CD8-positive, alpha-beta memory T cell (primary cell): ENCODE results near the gene RBM43. TPM values are rescaled to one million over a fixed set of nuclear protein-coding genes. Genes with fewer than 3 reads are reported as not detected.
A peak's percentile ranks its signal among the peaks of the same experiment; 100 is the strongest.

Source experiments
- CTCF ChIA-PET: fragments of 350-600 bp; sonication (Branson Sonifier 250); formaldehyde crosslinking; loops from one replicate; lab custom pipeline; 2021; ENCODE audit warnings: antibody characterized with exemption; lab: Charles Lee
- POLR2A ChIA-PET: fragments of 350-600 bp; sonication (Branson Sonifier 250); formaldehyde crosslinking; loops from one replicate; lab custom pipeline; 2021; ENCODE audit warnings: antibody characterized with exemption; lab: Charles Lee
- DNase-seq, 5 donors: peaks; one replicate each; pipeline versions ENCODE4 v3.0.0 to v3.0.0-alpha.2; 2020 to 2022; ENCODE audit warnings: mixed read lengths in 1 of 5
- H3K27ac ChIP-seq: one replicate; pipeline ENCODE4 v1.7.0; 2013; ENCODE audit warnings: low read depth, mild to moderate bottlenecking, low read length, moderate library complexity
- H3K27me3 ChIP-seq: 2 replicates; pipeline ENCODE4 v1.7.0; 2013; ENCODE audit warnings: low read length, mild to moderate bottlenecking; ENCODE audit not compliant: insufficient read depth, poor library complexity, severe bottlenecking
- H3K36me3 ChIP-seq: 2 replicates; pipeline ENCODE4 v1.7.0; 2013; ENCODE audit warnings: mild to moderate bottlenecking, low read length, moderate library complexity; ENCODE audit not compliant: insufficient read depth
- H3K4me1 ChIP-seq: 2 replicates; pipeline ENCODE4 v1.7.0; 2013; ENCODE audit warnings: mild to moderate bottlenecking, low read length, moderate library complexity; ENCODE audit not compliant: insufficient read depth
- H3K4me3 ChIP-seq: 2 replicates; pipeline ENCODE4 v1.7.0; 2013; ENCODE audit warnings: mild to moderate bottlenecking, low read length
- H3K9me3 ChIP-seq: 2 replicates; pipeline ENCODE4 v1.7.0; 2013; ENCODE audit warnings: mild to moderate bottlenecking, low read length
- H3K27ac Mint-ChIP-seq, 8 donors: one replicate each; pipeline ENCODE4 v1.8.0; 2020 to 2021; ENCODE audit warnings: mixed read lengths in 8 of 8, mild to moderate bottlenecking in 6 of 8, inconsistent platforms in 3 of 8, moderate library complexity in 3 of 8
- H3K27me3 Mint-ChIP-seq, 2 donors: one replicate each; pipeline ENCODE4 v1.8.0; 2020 to 2021; ENCODE audit warnings: mixed read lengths in 2 of 2, mild to moderate bottlenecking in 1 of 2, moderate library complexity in 1 of 2
- H3K36me3 Mint-ChIP-seq, 3 donors: one replicate each; pipeline ENCODE4 v1.8.0; 2020 to 2021; ENCODE audit warnings: mixed read lengths in 3 of 3, inconsistent platforms in 1 of 3, mild to moderate bottlenecking in 1 of 3
- H3K4me1 Mint-ChIP-seq, 3 donors: one replicate each; pipeline ENCODE4 v1.8.0; 2020 to 2021; ENCODE audit warnings: mixed read lengths in 3 of 3, inconsistent platforms in 1 of 3, mild to moderate bottlenecking in 1 of 3
- H3K4me3 Mint-ChIP-seq, 7 donors: one replicate each; pipeline ENCODE4 v1.8.0; 2020 to 2021; ENCODE audit warnings: mixed read lengths in 7 of 7, mild to moderate bottlenecking in 6 of 7, moderate library complexity in 4 of 7, inconsistent platforms in 2 of 7
- H3K9me3 Mint-ChIP-seq, 5 donors: one replicate each; pipeline ENCODE4 v1.8.0; 2020 to 2022; ENCODE audit warnings: mixed read lengths in 5 of 5, mild to moderate bottlenecking in 3 of 5, moderate library complexity in 2 of 5, inconsistent platforms in 1 of 5
- polyA plus RNA-seq: library from polyadenylated mRNA; unstranded; fragments of 300-500 nt; fragmentation: Illumina TruSeq; gene quantifications from one replicate; pipeline ENCODE4 v1.2.3, GENCODE V29; 2021
- total RNA-seq, 2 experiments: library from RNA; stranded (reverse); gene quantifications; one replicate each; pipeline ENCODE4 v1.2.3, GENCODE V29; 2021

RBM43 gene
- total and polyA plus RNA-seq, 3 experiments from 2014 or later: 2.8 to 5.0 (median 3.4) TPM

DNA sequence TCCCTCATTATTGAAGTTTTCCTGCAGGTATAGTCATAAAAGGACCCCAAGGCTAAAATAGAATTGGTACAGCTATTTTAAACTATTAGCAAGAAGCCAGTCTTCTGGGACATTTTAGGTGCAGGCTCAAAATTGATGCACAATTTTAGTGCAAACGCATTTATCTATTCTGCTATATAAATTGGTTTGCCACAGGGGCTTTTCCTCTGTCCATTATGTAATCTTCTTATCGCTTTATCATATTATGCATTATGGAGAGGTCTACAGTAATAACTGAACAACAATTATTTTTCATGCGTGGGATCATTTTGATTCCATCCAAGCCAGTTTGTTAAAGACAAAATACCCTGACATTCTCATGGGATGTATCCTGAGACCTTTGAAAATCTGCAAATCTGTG is 54.6 kb downstream of the RBM43 start:
- no peaks in the 10 kb centered on the region for H3K36me3 Mint-ChIP-seq
- H3K27ac Mint-ChIP-seq: no peak overlapping the region
- Histone ChIP-seq H3K9me3 (no peaks in the 10 kb centered on the region), H3K27me3 (no peaks in the 10 kb centered on the region), H3K4me3 (no peak overlapping the region), H3K36me3 (no peaks in the 10 kb centered on the region), H3K4me1 (no peaks in the 10 kb centered on the region), H3K27ac (no peak overlapping the region)
- no peak overlapping the region for H3K4me3 Mint-ChIP-seq
- H3K9me3 Mint-ChIP-seq: no peaks in the 10 kb centered on the region
- POLR2A ChIA-PET: no interaction called here
- no peak for DNase-seq
- CTCF ChIA-PET: no interaction called here
- H3K27me3 Mint-ChIP-seq: peaks cover 2 to 25% of the 10 kb centered on the region in 2 donors
- no peaks in the 10 kb centered on the region for H3K4me1 Mint-ChIP-seq

DNA sequence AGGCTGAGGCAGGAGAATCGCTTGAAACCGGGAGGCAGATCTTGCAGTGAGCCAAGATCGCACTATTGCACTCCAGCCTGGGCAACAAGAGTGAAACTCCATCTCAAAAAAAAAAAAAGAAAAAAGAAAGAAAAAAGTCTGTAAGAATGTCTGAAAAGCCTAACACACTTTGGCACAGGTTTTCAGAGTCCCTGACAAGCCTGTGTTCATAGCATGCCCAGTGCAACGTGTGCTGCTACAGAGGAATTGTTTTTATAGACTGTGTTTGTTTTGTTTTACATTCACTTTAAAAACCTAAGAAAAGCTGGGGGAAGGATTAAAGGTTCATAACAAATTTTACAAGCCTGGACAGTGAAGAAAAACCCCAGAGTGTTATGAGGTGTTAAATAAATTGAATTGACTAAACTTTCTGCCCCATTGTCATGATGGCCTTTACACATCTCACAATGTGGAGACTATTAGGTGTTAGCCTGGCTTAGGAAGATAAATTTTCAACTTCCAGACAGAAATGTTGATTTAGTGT is 55.2 kb downstream of the RBM43 start:
- Histone ChIP-seq H3K27ac (no peak overlapping the region), H3K4me1 (no peaks in the 10 kb centered on the region), H3K9me3 (no peaks in the 10 kb centered on the region), H3K36me3 (no peaks in the 10 kb centered on the region), H3K27me3 (no peaks in the 10 kb centered on the region), H3K4me3 (no peak overlapping the region)
- Mint-ChIP-seq H3K9me3 (no peaks in the 10 kb centered on the region), H3K4me3 (no peak overlapping the region), H3K27me3 (peaks cover 1 to 25% of the 10 kb centered on the region in 2 donors), H3K27ac (no peak overlapping the region), H3K36me3 (no peaks in the 10 kb centered on the region), H3K4me1 (no peaks in the 10 kb centered on the region)
- POLR2A ChIA-PET: no interaction called here
- DNase-seq: no peak
- CTCF ChIA-PET: no interaction called here

DNA sequence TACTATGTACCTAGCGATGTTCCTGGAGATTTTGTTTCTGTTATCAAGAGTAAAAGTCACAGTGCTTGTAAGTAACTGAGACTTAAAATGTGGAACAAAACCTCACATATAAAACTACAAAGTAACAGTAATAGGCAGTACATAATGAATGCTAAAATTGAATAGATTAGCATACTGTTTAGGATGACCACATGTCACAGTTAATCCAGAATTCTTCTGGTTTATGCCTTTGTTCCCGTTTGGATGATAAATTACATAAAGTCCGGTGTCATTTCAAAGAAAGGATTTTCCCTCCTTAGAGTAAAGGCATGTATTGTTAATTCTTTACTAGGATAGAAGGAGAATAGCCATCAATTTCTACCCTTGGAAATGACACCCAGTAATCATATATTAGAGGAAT is 56.1 kb downstream of the RBM43 start:
- no peak overlapping the region for H3K27ac Mint-ChIP-seq
- no peak for DNase-seq
- Histone ChIP-seq H3K9me3 (no peaks in the 10 kb centered on the region), H3K4me1 (no peaks in the 10 kb centered on the region), H3K4me3 (no peak overlapping the region), H3K36me3 (no peaks in the 10 kb centered on the region), H3K27me3 (no peaks in the 10 kb centered on the region), H3K27ac (no peak overlapping the region)
- H3K27me3 Mint-ChIP-seq: peaks cover 1 to 25% of the 10 kb centered on the region in 2 donors
- ChIA-PET CTCF (no interaction called here), POLR2A (no interaction called here)
- H3K9me3 Mint-ChIP-seq: no peaks in the 10 kb centered on the region
- H3K36me3 Mint-ChIP-seq: no peaks in the 10 kb centered on the region
- no peak overlapping the region for H3K4me3 Mint-ChIP-seq
- peaks cover 1 to 2% (median 2%) of the 10 kb centered on the region in 3 donors for H3K4me1 Mint-ChIP-seq

DNA sequence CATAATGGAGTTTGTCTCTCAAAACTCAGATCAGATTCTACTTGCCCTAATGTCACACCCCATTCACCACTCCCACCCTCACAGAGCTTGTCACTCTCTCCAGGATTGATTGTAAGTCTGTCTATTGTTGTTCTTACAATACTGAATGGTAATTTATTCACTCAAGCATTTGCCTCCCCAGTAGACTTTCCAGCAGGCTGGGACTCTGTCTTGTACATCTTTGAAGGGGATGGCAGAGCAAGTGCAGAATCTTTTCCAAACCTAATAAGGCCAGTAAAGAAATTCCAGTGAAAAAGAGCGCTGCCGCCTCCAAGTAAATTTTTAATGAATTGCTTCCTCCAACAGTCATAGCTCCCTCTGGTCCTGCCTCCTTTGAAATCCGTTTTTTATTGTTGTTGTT is 56.9 kb downstream of the RBM43 start:
- Mint-ChIP-seq H3K4me3 (no peak overlapping the region), H3K9me3 (no peaks in the 10 kb centered on the region), H3K27me3 (peaks cover 1 to 21% of the 10 kb centered on the region in 2 donors), H3K36me3 (no peaks in the 10 kb centered on the region), H3K27ac (peak overlapping the region in 1 of 8 donors; percentile 6), H3K4me1 (peaks cover 1 to 5% (median 5%) of the 10 kb centered on the region in 3 donors)
- ChIA-PET POLR2A (no interaction called here), CTCF (no interaction called here)
- no peaks in the 10 kb centered on the region for H3K9me3 ChIP-seq
- no peaks in the 10 kb centered on the region for H3K36me3 ChIP-seq
- H3K27me3 ChIP-seq: no peaks in the 10 kb centered on the region
- H3K27ac ChIP-seq: no peak overlapping the region
- no peaks in the 10 kb centered on the region for H3K4me1 ChIP-seq
- no peak for DNase-seq
- H3K4me3 ChIP-seq: no peak overlapping the region

DNA sequence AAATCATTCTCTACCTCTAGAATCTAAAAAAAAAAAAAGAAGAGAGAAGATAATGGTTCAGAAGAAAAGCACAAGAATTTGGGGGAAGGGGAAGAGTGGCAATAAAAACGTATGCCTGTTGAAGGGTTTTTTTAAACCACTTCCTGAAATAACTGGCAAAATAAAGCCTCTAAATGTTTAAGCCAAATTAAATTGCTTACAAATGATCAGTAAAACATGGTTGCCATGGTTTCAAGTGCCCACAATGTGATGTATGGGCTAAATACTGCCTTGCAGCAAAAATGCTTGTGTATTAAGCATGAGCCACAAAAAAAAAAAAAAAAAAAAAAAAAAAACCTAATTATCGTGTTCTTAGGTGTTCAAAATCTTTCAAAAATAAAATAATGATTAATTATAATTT is 60.8 kb downstream of the RBM43 start:
- Mint-ChIP-seq H3K27ac (no peak overlapping the region), H3K4me3 (no peak overlapping the region), H3K9me3 (no peaks in the 10 kb centered on the region), H3K27me3 (peaks cover 4 to 29% of the 10 kb centered on the region in 2 donors), H3K4me1 (peaks cover 1 to 5% (median 5%) of the 10 kb centered on the region in 3 donors), H3K36me3 (no peaks in the 10 kb centered on the region)
- Histone ChIP-seq H3K27me3 (no peaks in the 10 kb centered on the region), H3K9me3 (no peaks in the 10 kb centered on the region), H3K36me3 (no peaks in the 10 kb centered on the region), H3K4me3 (no peak overlapping the region), H3K4me1 (no peaks in the 10 kb centered on the region), H3K27ac (no peak overlapping the region)
- no peak for DNase-seq
- CTCF ChIA-PET: no interaction called here
- POLR2A ChIA-PET: no interaction called here

DNA sequence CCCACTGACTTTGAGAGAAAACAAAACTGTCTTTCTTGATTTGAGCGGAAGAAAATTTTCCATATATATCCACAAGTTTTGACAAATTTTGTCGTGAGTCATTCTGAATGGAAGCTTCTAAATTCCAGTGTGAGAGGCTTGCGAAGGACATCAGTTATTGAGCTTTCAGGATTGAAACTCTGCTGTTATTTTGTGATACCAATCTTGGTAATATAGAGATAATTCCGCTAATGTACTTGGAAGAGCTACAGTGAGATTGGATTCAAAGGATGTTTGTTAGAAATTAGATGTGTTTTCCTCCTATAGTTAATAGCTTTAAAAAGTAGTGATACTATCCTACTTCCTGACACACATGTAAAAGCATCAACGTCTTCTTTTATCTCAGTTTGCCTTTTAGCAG is 61.4 kb downstream of the RBM43 start:
- peaks cover 5 to 32% of the 10 kb centered on the region in 2 donors for H3K27me3 Mint-ChIP-seq
- no peak overlapping the region for H3K4me3 ChIP-seq
- ChIA-PET POLR2A (no interaction called here), CTCF (no interaction called here)
- H3K36me3 Mint-ChIP-seq: no peaks in the 10 kb centered on the region
- H3K9me3 ChIP-seq: no peaks in the 10 kb centered on the region
- peaks cover 1 to 5% (median 5%) of the 10 kb centered on the region in 3 donors for H3K4me1 Mint-ChIP-seq
- no peak overlapping the region for H3K4me3 Mint-ChIP-seq
- DNase-seq: no peak
- no peaks in the 10 kb centered on the region for H3K36me3 ChIP-seq
- no peaks in the 10 kb centered on the region for H3K9me3 Mint-ChIP-seq
- H3K4me1 ChIP-seq: no peaks in the 10 kb centered on the region
- H3K27me3 ChIP-seq: no peaks in the 10 kb centered on the region
- H3K27ac Mint-ChIP-seq: no peak overlapping the region
- H3K27ac ChIP-seq: no peak overlapping the region

DNA sequence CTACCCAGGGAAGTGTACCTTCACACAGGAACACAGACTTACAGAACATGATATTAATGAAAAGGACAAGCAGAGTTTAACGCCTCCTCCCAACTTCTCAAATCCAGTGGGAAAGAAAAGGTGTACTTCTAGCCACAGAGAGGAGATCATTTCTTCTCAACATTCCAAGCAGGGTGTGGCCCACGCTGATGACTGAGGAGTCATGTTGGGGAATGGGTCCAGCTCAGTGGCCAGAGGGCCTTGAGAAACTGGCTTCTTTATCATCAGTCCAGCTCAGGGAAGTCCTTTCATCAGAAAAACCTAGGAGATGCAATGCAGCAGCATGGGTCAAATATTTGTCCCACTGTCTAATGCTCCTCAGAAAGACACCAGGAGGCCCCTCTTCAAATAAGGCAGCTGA is 63.0 kb downstream of the RBM43 start:
- Histone ChIP-seq H3K9me3 (no peaks in the 10 kb centered on the region), H3K4me1 (no peaks in the 10 kb centered on the region), H3K4me3 (no peak overlapping the region), H3K27me3 (no peaks in the 10 kb centered on the region), H3K27ac (no peak overlapping the region), H3K36me3 (no peaks in the 10 kb centered on the region)
- peaks cover 1 to 5% (median 5%) of the 10 kb centered on the region in 3 donors for H3K4me1 Mint-ChIP-seq
- POLR2A ChIA-PET: no interaction called here
- H3K4me3 Mint-ChIP-seq: no peak overlapping the region
- no peaks in the 10 kb centered on the region for H3K9me3 Mint-ChIP-seq
- no peaks in the 10 kb centered on the region for H3K36me3 Mint-ChIP-seq
- H3K27ac Mint-ChIP-seq: no peak overlapping the region
- H3K27me3 Mint-ChIP-seq: peaks cover 5 to 24% of the 10 kb centered on the region in 2 donors
- DNase-seq: no peak
- CTCF ChIA-PET: no interaction called here
